Esophagus (tissue), 2 donors: ENCODE data around the gene PREX1. TPM values are rescaled to one million over a fixed set of nuclear protein-coding genes. Genes with fewer than 3 reads are reported as not detected.
A peak's percentile ranks its signal among the peaks of the same experiment; 100 is the strongest.

Experiments used
- H3K27ac ChIP-seq, 2 donors: one replicate each; pipeline ENCODE4 v1.5.1; 2013; ENCODE audit warnings: low read depth in 2 of 2, mild to moderate bottlenecking in 2 of 2, inconsistent platforms in 1 of 2, low read length in 1 of 2, moderate library complexity in 1 of 2
- H3K27me3 ChIP-seq, 2 donors: one replicate each; pipeline ENCODE4 v1.6.1; 2013; ENCODE audit warnings: low read length in 2 of 2, control low read depth in 1 of 2, mild to moderate bottlenecking in 1 of 2; ENCODE audit not compliant: insufficient read depth in 2 of 2, control insufficient read depth in 1 of 2
- H3K36me3 ChIP-seq, 2 donors: one replicate each; pipeline ENCODE4 v1.6.1; 2013; ENCODE audit warnings: low read length in 1 of 2; ENCODE audit not compliant: control insufficient read depth in 2 of 2, insufficient read depth in 2 of 2
- H3K4me1 ChIP-seq, 2 donors: one replicate each; pipeline ENCODE4 v1.6.1; 2013; ENCODE audit warnings: low read length in 1 of 2; ENCODE audit not compliant: control insufficient read depth in 2 of 2, insufficient read depth in 2 of 2
- H3K4me3 ChIP-seq, 2 donors: one replicate each; pipeline ENCODE4 v1.5.1; 2013; ENCODE audit warnings: low read length in 2 of 2, mild to moderate bottlenecking in 2 of 2, low read depth in 1 of 2, moderate library complexity in 1 of 2
- H3K9me3 ChIP-seq, 2 donors: one replicate each; pipeline ENCODE4 v1.6.1; 2013; ENCODE audit warnings: mild to moderate bottlenecking in 2 of 2, low read depth in 1 of 2, low read length in 1 of 2, moderate library complexity in 1 of 2; ENCODE audit not compliant: control insufficient read depth in 2 of 2, insufficient read depth in 1 of 2
- WGBS, 2 donors: extraction: QIAGEN DNeasy Blood & Tissue Kit; methylation state at CpG; one replicate each; pipeline ENCODE4 v1.1.7; 2013; 5-methylcytosine and 5-hydroxymethylcytosine counted together
- polyA plus RNA-seq, 2 donors: library from polyadenylated mRNA; stranded (reverse); fragments of 200-250 nt; gene quantifications; one replicate each; pipeline ENCODE4 v1.2.3, GENCODE V29; 2013
- donor health status: healthy with polysubstance abuse.
- donor health status: Bipolar disorder and iron deficiency.

Gene PREX1
- polyA plus RNA-seq, 2 donors = 2.5 to 3.0 TPM

GRCh38 chr20:48706116-48706656 lies 121.6 kb downstream of the PREX1 start:
- no peaks in the 10 kb centered on the region for H3K9me3 ChIP-seq
- peaks cover 0 to 4% of the 10 kb centered on the region in 2 donors for H3K4me1 ChIP-seq
- peak overlapping the region in 1 of 2 donors; percentile 11 for H3K27ac ChIP-seq
- H3K27me3 ChIP-seq = no peaks in the 10 kb centered on the region
- 90 to 93% methylated on average over 2 of the region's 2 CpGs for WGBS, 2 donors
- no peak overlapping the region for H3K4me3 ChIP-seq
- no peaks in the 10 kb centered on the region for H3K36me3 ChIP-seq

- Histone ChIP-seq H3K36me3 (no peaks in the 10 kb centered on the region), H3K9me3 (no peaks in the 10 kb centered on the region), H3K4me1 (peaks cover 0 to 4% of the 10 kb centered on the region in 2 donors), H3K27me3 (no peaks in the 10 kb centered on the region), H3K4me3 (no peak overlapping the region), H3K27ac (no peak overlapping the region)
- WGBS, 2 donors = 70% methylated on average over 8 of the region's 8 CpGs
Measured at GRCh38 chr20:48705240-48706115, 122.3 kb downstream of the PREX1 start.

- Histone ChIP-seq H3K9me3 (no peaks in the 10 kb centered on the region), H3K36me3 (no peaks in the 10 kb centered on the region), H3K4me1 (peaks cover 0 to 4% of the 10 kb centered on the region in 2 donors), H3K4me3 (no peak overlapping the region), H3K27ac (no peak overlapping the region), H3K27me3 (no peaks in the 10 kb centered on the region)
- 81 to 84% methylated on average over 10 of the region's 10 CpGs for WGBS, 2 donors
Measured at GRCh38 chr20:48704761-48705160, 123.0 kb downstream of the PREX1 start.

DNA sequence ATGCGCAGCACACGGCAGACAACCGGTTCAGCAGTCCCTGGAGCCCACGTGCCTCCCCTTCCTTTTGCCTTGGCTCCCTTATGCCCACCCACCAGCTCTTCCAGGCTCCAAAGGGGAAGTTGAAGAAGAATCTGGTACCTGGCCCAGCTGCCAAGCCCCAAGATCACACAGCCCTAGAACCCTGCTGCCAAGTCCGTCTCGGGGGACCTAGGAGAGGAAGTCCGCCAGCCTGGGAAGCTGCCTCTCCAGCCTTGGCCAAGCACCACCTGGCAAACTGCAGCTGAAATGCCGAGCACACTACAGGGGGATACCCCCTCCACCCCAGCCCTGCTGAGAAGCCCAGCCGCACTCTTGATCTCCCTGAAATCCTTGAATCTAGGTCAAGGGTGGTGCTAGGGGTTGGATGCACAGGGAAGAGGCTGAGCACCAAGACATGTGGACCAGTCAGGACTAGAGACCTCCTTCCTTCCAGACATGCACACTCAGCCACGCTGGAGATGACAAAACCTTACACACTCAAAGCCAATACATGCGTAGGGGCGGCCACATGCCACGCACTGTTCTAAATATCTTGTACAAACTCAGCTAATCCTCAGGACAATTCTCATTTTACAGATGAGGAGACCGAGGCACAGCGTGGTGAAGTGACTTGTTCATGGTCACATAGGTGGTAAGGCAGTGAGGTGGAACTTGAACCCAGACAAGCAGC lies 124.1 kb downstream of the PREX1 start:
- no peaks in the 10 kb centered on the region for H3K36me3 ChIP-seq
- no peaks in the 10 kb centered on the region for H3K9me3 ChIP-seq
- H3K27ac ChIP-seq = no peak overlapping the region
- H3K27me3 ChIP-seq = no peaks in the 10 kb centered on the region
- WGBS, 2 donors = 75 to 79% methylated on average over 15 of the region's 15 CpGs
- peaks cover 0 to 4% of the 10 kb centered on the region in 2 donors for H3K4me1 ChIP-seq
- H3K4me3 ChIP-seq = no peak overlapping the region

- Histone ChIP-seq H3K36me3 (no peaks in the 10 kb centered on the region), H3K4me1 (peaks cover 0 to 7% of the 10 kb centered on the region in 2 donors), H3K27me3 (no peaks in the 10 kb centered on the region), H3K27ac (no peak overlapping the region), H3K4me3 (no peak overlapping the region), H3K9me3 (no peaks in the 10 kb centered on the region)
- WGBS, 2 donors = 67 to 81% methylated on average over 12 of the region's 12 CpGs
Measured at GRCh38 chr20:48703107-48703506, 124.7 kb downstream of the PREX1 start.

- no peaks in the 10 kb centered on the region for H3K27me3 ChIP-seq
- WGBS, 2 donors = 84 to 85% methylated on average over 8 of the region's 8 CpGs
- H3K4me3 ChIP-seq = no peak overlapping the region
- H3K4me1 ChIP-seq = peaks cover 0 to 11% of the 10 kb centered on the region in 2 donors
- H3K36me3 ChIP-seq = no peaks in the 10 kb centered on the region
- no peaks in the 10 kb centered on the region for H3K9me3 ChIP-seq
- H3K27ac ChIP-seq = no peak overlapping the region
Measured at GRCh38 chr20:48702455-48702913, 125.3 kb downstream of the PREX1 start.

DNA sequence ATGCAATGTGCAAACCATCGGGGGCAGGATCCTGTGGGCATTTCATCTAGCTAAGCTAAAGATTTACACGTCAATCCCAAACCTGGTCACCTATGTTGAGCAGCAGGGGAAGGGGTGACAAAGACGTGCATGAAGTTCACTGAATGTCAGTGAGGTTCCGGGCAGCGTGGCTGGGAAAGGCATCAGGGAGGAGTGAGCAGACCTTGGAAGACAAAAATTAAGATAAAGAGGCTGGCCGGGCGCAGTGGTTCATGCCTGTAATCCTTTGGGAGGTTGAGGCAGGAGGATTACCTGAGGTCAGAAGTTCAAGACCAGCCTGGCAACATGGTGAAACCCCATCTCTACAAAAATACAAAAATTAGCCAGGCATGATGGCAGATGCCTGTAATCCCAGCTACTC lies 126.1 kb downstream of the PREX1 start:
- Histone ChIP-seq H3K27ac (no peak overlapping the region), H3K27me3 (no peaks in the 10 kb centered on the region), H3K36me3 (no peaks in the 10 kb centered on the region), H3K9me3 (no peaks in the 10 kb centered on the region), H3K4me3 (no peak overlapping the region), H3K4me1 (peaks cover 0 to 11% of the 10 kb centered on the region in 2 donors)
- WGBS, 2 donors = 94 to 96% methylated on average over 7 of the region's 7 CpGs

GRCh38 chr20:48698507-48699267 lies 129.1 kb downstream of the PREX1 start:
- Histone ChIP-seq H3K36me3 (no peaks in the 10 kb centered on the region), H3K27me3 (no peaks in the 10 kb centered on the region), H3K4me1 (peaks cover 0 to 11% of the 10 kb centered on the region in 2 donors), H3K4me3 (no peak overlapping the region), H3K27ac (no peak overlapping the region), H3K9me3 (no peaks in the 10 kb centered on the region)
- WGBS, 2 donors = 88 to 91% methylated on average over 13 of the region's 13 CpGs

DNA sequence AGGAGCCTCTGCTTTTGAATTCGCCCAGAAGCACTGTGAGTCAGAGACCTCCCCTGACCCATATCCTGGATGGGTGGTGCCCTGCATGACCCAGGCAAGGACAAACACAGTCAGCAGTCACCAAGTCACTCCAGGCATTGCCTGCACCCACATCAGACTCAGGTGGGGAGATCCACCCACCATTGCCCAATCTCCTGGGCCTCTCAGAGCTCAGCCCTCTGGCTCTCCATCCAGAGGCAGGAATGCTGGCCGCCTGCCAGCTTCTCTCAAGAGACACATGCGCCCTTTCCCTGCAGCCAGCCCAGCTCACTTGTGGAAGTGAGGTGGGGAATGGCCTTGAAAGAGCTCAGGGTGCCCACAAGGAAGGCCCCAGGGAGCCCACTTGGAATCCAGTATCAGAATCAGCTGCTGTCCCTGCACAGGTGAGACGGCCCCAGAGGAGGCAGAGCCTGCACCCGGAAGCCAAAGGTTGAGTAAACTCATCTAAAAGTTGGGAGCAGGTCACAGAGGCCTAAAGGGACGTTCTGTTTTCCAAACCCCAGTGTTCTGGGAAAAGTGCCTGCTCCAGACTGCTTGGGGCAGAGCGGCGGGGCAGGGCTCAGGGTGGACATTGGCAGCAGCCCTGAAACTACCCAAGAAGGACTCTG lies 129.8 kb downstream of the PREX1 start:
- no peaks in the 10 kb centered on the region for H3K36me3 ChIP-seq
- 51 to 54% methylated on average over 8 of the region's 8 CpGs for WGBS, 2 donors
- no peak overlapping the region for H3K4me3 ChIP-seq
- H3K9me3 ChIP-seq = no peaks in the 10 kb centered on the region
- no peaks in the 10 kb centered on the region for H3K27me3 ChIP-seq
- H3K27ac ChIP-seq = no peak overlapping the region
- H3K4me1 ChIP-seq = peaks cover 0 to 7% of the 10 kb centered on the region in 2 donors
